GM19328 (cell line): ENCODE data around the gene PIK3C3.
A peak's percentile ranks its signal among the peaks of the same experiment; 100 is the strongest.
"Not testable (repeated sequence)": the region's sequence is repeated elsewhere in the genome, so short reads cannot be mapped to it uniquely, and the experiment has no call there.

Experiments
- ATAC-seq: cut with Tn5 transposase; IDR thresholded peaks from one replicate; pipeline ENCODE4 v1.9.1; 2021; ENCODE audit warnings: mild to moderate bottlenecking, moderate library complexity; ENCODE audit not compliant: unreplicated experiment

PIK3C3 gene

DNA sequence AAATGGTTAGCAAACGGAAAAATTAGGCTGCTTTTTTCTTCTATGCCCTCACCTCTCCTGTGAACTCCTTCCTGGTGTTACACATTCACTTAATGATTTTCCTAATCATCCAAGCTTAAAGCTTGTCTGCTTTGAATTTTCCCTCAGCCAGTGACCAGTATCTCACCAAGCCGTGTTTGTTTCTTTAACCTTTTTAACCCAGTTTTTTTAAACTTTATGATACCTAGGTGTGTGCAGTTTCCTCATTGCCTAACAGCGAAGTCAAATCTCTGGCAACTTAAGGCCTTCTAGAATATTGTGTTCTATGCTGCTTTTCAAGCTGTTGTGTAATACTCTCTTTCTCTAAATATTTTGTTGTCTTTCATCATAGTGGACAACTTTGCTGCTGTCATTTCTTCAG, 113.0 kb downstream of the PIK3C3 start:
- ATAC-seq = no peak

DNA sequence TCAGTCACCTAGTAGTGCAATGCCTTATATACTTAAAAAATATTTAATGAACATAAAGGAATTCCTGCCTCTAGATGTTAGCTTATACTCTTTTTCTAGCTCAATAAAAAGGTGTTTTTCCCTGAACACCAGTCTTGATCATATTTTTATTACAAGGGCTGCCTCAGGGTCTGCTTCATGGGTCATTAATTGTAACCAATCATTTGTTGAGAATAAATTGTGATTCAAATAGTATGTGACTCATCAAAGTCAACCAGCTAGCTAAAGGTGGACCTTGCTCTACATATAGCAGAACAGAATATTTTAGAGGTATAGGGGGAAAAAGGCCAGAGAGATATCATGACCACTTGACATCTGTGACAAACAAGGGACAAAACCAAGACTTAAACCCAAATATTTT, 114.0 kb downstream of the PIK3C3 start:
- ATAC-seq = no peak

DNA sequence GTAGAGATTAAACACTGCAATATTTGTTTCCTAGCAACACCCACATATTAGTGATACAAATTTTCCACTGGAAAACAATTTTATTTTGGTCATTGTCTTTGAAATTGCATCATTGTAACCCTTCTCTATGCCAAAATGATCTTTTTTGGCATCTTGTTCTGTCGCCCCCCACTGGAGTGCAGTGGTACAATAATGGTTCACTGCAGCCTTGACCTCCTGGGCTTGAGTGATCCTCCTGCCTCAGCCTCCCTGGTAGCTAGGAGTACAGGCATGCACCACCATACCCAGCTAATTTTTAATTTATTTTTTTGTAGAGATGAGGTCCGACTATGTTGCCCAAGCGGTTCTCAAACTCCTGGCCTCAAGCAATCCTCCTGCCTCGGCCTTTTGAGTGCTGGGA, 117.4 kb downstream of the PIK3C3 start:
- ATAC-seq = no peak

DNA sequence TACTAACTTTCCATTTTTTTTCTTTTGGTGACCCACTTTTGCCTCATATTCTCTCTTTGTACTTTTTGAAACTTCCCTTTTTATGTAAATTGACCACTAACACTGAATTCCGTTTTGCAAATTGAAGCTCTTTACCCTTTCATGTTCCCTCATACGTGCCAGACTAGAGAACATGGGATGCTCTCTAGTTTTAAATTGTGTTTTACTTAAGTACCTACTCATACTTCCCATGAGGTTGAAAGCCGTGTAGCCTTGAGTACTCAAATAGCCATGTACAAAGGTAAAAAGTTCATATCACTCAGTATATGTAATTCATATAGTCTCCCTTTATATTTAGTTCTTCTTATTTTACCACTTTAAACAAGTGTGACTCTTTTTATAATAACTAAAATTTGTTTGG, 119.7 kb downstream of the PIK3C3 start:
- ATAC-seq = no peak

DNA sequence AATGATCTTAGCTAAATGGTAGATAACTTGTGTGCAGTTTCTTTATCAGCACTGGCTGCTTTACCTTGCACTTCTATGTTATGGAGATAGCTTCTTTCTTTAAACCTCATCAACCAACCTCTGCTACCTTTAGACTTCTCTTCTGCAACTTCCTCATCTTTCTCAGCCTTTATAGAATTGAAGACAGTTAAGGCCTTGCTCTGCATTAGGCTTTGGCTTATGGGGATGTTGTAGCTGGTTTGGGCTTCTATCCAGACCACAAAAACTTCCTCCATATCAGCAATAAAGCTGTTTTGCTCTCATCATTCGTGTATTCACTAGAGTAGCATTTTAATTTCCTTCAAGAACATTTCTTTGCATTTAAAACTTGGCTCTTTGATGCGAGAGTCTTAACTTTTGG, 123.7 kb downstream of the PIK3C3 start:
- no peak for ATAC-seq

DNA sequence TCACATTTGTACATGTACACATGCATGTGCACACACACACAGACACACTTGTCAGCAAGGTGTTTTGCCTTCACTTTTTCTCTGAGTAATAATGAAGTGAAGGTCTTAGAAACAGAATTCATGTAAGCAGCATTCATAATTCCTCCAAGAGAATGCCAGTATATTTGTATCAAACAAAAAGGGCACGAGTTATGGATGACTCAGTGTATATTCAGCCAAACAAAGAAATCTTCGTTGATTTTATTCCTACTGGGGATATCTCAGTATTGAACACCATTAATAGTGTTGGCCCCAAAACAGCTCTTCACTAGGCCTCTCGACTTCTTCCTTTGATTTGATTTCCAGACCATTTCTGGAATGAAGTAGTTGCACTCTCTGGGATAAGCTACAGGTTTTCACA, 125.3 kb downstream of the PIK3C3 start:
- no peak for ATAC-seq

DNA sequence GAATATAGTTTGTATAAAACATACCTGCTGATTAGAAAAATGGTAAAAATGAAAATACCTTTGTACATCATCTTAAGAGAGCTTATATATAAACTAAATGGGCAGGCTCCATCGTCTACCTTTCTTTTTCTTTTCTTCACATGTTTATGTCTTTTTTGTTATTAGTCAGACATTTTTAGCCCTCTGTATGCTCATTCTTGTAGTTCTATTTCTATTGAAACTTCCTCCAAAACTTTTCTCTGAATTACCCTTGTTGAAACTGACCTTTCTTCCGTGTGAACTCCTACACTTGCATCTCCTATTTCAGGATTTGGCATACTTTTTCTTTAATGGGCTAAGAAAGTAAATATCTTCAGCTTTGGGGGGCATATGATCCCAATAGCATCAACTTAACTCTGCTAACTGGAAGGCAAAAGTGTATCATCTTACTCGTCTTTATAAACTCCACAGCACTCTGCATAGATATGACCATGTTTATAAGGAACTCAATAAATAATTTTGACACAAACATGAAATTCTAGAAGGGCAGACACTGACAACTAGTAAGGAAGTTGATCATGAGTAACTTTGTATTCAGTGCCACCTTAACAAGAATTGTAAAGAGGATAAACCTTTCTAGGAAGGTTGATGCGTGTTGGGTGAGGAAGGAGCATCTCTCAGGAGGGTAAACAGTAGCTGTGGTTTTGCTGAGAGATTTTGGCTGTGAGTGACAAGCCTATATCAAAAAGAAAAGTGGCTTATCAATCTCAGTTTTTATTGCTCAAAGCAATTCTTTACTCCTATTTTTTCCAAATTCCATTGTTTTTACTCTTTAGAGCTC, 127.6 kb downstream of the PIK3C3 start:
- no peak for ATAC-seq

DNA sequence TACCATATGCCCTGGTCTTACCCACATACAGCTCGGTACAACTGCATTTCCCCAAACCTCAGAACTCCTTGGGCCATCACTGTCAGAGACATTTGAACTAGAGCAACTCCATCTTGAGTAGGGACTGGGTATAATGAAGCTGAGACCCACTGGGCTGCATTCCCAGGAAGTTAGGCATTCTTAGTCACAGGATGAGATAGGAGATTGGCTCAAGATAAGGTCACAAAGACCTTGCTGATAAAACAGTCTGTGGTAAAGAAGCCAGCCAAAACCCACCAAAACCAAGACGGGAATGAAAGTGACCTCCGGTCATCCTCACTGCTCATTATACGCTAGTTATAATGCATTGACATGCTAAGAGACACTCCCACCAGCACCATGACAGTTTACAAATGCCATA, 131.3 kb downstream of the PIK3C3 start:
- ATAC-seq = no peak

DNA sequence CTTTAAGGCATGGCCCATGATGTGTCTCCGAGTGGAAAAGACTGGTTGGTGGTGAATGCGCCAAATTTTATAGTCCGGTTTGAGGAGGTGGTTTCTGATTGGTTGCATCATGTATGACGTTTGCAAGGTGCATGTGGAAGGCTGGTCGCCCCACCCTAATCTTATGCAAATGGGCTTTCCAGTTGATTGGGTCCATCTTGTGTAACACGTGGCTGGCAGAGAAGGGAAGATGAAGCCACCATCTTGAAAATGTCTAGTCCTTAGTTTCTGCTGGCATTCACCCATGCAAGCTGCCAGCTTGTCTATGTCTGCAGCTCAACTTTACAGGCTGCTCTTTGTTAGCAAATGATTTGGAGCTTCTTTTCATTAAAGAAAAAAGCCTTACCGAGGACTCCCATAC, 132.2 kb downstream of the PIK3C3 start:
- ATAC-seq = no peak

DNA sequence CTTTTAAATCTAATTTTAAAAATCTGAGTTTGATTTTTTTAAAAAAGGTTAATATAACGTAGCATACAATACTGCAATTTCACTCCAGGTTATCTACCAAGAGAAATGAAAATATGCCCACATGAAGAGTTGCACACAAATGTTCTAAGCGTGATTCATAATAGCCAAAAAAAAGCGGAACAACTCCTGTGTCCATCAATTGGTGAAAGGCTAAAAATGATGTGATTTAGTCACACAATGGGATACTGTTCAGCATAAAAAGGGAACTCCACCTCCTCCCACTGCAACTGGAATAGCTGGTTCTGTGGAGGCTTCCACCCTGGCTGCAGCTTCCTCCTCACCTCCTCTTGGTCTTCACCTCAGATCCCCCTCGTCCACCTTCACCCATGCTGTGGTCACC, 132.8 kb downstream of the PIK3C3 start:
- ATAC-seq = no peak

DNA sequence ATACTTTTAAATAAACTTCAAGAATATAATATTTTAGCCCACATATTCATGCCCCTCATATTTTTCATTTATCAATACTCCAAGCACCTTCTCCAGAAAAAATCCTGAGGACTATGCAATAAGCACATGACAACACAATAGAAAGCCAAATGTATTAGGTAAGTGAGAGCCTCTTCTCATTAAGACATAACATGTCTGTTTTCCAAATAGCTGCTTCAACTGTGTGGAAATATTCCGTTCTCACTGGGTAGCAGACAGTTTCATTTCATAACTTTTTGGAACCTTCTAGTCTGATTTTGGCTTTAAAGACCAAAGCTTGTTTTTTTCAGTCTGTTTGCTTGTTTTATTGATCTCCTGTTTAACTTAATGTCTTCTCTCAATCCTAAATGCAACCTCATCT, 137.8 kb downstream of the PIK3C3 start:
- no peak for ATAC-seq

DNA sequence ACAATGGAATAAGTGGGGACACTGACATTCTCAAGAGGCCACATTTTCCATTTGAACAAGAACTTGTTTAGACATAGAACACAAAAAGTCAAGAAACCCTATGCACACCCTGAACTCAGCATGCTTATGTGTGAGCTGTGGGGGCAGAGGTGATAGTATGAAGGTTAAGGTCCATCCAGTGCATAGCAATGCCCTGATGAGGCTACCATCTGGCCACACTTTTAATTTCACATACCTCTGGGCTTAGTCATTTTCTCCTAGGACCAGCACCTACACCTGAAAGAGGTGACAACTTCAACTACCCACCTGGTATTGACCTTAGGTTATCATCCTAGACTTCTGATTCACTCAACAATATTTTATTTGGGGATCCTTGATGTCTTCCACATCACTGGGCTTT, 139.8 kb downstream of the PIK3C3 start:
- no peak for ATAC-seq

DNA sequence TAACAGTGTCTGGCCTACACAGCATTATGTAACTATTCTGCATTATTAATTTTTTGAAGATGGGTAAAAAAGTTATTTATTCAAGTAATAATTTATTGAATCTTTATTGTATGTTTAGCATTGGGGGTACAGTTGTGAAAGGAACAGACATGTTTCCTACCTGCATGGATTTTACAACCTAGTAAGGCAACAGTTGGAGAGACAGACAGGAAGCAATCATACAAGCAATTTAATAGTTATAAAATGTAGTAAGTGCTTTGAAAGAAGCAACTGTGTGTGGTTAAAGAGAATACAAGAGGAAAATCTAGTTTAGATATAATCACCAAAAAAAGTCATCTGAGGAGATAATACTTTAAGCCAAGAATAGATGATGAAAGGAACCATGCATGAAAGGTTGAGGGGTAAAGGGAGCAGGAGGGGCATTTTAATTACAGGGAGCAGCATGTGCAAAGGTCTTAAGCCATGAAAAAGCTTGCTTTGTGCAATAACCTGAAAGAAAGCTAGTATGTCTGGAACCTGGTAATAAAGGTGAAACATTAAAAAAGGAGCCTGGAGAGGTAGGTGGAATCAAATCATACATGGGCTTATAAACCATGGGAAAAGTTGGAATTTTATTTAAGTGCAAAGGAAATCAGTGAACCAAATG, 140.8 kb downstream of the PIK3C3 start:
- ATAC-seq = no peak

DNA sequence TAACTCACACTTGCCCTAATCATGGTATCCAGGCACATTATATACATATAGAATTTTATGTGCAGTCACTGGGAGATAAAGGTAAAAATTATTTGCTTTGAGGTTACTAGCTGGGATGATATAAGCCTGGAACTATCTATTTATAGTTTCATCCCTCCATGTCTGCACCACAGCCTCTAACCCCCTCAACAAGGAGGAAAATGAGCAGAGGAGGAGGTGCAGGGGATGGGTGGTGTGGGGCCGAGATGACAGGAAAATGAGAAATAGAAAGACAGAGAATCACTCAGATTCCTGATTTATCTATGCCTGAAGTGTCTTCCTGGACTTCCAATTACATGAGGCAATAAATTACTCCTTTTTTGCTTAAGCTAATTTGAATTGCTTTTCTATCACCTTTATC, 145.2 kb downstream of the PIK3C3 start:
- no peak for ATAC-seq

DNA sequence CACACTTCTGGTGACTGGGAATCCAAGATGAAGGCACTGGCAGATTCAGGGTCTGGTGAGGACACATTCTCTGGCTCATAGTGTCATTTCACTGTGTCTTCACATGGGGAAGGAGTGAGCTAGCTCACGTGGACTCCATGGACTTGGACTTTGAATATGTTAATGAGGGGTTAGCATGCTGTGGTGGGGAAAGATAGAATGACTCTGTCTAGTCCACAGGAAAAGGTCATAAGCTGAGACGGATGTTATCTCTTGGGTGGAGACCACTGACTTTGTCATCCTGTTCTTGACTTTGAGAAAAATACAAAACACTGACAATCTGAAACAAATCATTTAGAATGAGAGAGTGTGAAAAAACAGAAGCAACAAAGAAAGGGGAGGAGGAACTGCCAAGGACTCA, 145.9 kb downstream of the PIK3C3 start:
- ATAC-seq = no peak

DNA sequence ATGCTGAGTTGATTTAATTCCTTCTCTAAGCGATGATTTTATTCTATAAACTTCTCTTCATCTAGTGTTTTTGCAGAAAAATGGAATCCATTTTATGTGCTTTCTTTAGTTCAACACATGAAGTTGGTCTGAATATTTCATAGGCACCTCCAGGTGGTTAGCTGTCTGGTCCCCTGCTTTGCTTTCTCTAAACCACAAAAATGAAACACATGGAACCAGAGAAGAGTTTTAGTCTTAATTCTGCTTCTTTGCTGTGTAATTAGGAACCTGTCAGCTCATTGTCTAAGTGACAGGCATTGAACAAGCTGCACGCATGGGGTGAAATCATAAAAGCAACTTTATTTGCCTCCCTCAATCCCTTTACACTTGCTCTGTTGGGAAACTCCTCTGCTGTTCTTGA, 150.4 kb downstream of the PIK3C3 start:
- no peak for ATAC-seq

DNA sequence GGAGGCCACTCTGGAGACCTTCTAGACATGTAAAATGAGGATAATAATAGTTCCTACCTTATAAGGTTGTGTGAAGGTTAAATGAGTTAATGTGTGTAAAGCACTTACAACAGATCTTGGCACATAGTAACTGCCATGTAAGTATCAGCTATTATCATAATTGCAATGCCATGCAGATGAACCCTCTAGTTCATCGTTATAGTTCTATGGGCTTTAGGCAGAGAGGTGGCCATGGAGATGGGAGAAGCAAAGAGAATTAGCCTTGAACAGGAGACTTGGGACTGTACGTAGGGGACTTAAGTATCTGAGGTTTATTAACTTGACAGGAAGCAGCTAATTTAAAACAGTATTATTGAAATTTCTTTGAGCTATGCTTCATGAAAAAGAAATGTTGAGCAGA, 151.8 kb downstream of the PIK3C3 start:
- no peak for ATAC-seq

DNA sequence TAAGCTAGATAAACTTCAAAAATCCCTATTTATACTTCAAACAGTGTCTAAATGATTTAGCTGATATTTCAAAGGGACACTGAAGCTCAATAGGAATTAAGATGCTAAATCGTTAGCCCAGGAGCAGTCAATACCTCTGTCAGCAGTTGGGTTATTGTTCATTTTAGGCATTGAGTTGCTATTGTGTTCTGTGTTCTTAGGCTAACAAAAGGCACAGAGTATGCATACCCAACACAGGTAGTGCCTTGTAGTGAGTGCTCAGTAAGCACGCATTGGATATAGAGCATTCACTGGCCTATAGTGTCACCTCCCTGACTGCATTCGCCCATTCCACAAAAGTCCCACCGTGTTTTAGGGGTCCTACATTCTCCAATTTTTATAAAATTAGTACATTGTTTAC, 152.3 kb downstream of the PIK3C3 start:
- no peak for ATAC-seq

DNA sequence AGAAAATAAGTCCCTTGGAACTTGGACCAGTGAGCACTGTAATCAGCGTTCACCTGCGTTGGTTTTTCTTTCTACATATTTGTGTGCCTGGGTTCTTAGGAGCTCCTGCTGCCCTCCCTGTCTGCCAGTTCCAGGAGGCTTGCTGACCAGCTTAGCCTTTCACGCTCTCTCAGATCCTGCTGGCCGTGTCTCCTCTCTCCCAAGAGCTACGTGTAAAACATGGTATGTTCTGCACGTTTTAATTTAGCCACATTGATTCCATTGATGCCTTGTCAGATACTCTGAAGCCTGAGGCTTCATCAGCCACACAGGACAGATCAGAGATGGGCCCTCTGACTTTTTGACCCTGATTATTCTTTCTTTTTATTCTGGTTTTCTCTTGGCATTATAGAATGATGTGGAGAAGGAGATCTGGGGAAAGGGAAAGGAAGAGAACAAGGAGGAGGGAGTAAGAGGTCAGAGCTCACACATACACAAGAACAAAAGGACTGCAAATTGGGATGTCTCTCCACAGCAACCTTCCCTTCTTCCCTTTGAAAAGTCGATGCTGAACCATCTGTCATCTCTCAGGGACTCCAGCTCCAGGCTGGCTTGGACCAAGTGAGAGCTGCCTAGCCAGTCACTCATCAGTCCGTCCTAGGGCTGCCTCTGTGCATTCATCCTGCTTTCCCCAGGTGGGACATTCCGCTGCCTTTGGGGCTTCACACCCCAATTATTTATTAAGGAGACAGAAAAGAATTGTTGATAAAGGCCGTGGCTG, 152.8 kb downstream of the PIK3C3 start:
- no peak for ATAC-seq

DNA sequence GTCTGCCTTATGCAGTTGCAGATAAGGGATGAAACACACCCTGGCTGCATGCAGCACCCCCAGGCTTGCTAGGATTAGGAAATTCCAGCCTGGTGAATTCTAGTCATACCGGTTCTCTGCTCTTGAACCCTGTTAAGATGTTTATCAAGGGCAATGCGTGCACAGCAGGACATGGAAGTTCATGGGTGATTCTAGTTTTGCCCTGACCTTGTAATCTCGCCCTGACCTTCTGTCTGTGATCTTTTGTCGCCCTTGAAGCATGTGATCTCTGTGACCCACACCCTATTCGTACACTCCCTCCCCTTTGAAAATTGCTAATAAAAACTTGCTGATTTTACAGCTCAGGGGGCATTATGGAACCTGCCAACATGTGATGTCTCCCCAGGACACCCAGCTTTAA, 157.1 kb downstream of the PIK3C3 start:
- not testable (repeated sequence) for ATAC-seq

DNA sequence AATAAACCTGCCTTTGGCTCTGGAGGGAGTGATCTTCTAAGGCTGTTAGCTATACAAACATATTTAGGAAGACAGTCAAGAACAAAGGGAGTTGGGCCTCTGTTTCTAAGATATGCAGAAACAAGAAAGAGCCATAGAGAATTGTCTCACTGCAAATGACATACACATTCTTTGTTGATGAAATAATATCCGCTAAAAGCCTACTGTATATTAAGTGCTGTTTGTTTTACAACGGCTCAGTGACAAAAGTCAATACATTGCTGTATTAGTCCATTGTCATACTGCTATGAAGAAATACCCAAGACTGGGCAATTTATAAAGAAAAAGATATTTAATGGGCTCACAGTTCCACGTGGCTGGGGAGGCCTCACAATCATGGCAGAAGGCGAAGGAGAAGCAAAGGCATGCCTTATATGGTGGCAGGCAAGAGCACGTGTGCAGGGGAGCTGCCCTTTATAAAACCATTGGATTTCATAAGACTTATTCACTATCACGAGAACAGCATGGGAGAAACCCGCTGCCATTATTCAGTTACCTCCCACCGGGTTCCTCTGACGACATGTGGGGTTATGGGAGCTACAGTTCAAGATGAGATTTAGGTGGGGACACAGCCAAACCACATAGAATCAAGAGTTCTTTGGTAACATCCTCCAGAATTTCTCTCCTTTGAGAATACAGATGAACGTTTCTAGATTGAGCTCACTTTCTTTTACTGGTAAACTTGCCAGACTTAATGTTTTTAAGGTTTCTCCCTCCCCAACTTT, 157.8 kb downstream of the PIK3C3 start:
- peak; percentile 2 for ATAC-seq
